NCI-H187 (cell line): ENCODE measurements around the gene MKNK1.

Experiments used
- DNase-seq, 2 experiments: peaks; one replicate each; lab custom pipeline; 2025; lab: John Stamatoyannopoulos, UW

MKNK1 gene

DNA sequence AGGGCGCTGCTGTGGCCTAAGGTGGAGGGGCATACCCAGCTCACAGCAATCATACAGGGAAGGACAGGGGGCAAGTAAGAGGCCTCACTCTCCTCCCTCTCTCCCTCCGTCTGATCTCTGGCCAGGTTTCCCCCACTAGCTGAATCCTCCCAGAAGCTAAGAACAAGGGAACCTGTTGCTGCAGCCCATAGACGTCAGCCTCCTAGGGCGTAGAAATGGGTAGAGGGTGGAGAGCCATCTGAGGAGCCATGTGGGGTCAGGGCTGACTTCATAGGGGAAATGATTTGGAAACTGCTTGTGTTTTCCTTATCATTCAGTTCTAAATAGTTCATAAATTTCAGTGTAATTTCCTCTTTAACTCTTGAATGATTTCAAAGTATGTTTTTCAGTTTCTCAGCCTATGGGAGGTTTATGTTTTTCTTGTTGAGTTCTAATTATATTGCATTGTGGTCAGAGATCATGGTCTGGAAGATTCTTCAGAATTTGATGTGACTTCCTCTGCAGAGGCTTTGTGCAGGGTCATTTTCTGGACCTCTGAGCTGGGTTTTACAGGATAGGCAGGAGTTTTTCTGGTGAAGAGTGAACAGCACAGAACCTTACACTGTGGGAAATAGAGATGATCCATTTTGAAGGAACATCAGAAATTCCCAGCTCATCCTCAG, 14.8 kb upstream of the MKNK1 start:
- no peak for DNase-seq

- DNase-seq: no peak
Observed at GRCh38 chr1:46617833-46618232, 13.8 kb upstream of the MKNK1 start.

- DNase-seq: no peak
Observed at GRCh38 chr1:46617108-46617800, 13.2 kb upstream of the MKNK1 start.

GRCh38 chr1:46616277-46617107, 12.4 kb upstream of the MKNK1 start, which contains the start of gene MOB3C:
TSS of gene MOB3C (minus strand) at chr1:46616811. CDS start at chr1:46613321, 3,490 bp downstream.
- no peak for DNase-seq

GRCh38 chr1:46615735-46616134, 11.7 kb upstream of the MKNK1 start:
- no peak for DNase-seq

DNA sequence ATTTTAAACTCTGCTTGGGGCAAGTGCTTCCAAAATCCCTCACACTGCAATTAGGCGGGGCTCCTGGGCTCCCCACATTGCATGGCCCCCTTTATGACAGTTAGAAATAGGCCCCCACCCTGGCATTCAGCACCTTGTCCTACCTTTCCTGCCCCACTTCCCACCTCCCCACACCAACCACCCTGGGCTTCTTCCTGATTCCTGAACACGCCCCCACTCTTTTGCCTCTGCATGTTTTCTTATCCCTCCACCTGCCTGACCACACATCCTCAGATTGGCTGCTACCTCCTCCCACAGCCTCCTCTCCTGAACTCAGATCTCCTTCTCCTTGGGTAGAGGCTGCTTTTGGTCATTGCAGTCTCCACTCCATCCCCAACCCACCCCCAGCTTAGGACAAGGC, 11.0 kb upstream of the MKNK1 start:
- DNase-seq: no peak

- DNase-seq: no peak
Observed at GRCh38 chr1:46614604-46614984, 10.5 kb upstream of the MKNK1 start.

GRCh38 chr1:46613661-46614603, 9.9 kb upstream of the MKNK1 start:
- DNase-seq: no peak

DNA sequence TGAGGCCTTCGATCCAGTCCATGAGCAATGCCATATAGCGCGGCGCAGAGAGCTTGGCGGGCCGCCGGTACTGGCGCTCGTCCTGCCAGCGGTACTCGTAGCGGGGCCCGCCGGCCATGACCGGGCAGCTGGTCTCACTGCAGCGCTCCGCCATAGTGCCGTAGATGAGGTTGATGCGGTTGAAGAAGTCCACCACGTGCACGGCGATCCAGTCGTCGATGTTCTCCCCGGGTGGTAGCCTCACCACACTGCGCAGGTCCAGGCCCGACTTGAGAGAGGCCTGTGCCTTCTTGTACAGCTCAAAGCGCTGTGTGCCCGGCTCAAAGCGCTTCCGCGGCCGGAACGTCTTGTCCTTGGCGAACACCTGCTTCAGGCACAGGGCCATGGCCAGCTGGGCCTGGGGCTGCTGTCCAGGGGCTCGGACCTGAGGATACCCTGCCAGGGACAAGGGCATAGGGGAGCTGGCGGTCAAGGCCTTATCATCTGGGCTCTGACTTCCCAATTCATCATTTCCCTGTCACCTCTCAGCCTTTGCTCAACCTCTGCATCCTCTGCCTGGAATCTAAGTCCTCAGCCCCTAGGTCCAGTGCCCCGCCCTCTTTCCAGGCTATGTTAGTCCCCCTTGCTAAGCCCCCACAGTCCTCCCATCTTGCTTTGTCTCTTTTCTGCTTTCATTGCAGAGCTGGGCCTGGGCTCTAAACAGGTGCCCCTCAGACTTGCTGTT, 9.0 kb upstream of the MKNK1 start:
- no peak for DNase-seq

- no peak for DNase-seq
Observed at GRCh38 chr1:46611691-46612221, 7.7 kb upstream of the MKNK1 start.

GRCh38 chr1:46607345-46608130, 3.5 kb upstream of the MKNK1 start:
- DNase-seq: no peak

DNA sequence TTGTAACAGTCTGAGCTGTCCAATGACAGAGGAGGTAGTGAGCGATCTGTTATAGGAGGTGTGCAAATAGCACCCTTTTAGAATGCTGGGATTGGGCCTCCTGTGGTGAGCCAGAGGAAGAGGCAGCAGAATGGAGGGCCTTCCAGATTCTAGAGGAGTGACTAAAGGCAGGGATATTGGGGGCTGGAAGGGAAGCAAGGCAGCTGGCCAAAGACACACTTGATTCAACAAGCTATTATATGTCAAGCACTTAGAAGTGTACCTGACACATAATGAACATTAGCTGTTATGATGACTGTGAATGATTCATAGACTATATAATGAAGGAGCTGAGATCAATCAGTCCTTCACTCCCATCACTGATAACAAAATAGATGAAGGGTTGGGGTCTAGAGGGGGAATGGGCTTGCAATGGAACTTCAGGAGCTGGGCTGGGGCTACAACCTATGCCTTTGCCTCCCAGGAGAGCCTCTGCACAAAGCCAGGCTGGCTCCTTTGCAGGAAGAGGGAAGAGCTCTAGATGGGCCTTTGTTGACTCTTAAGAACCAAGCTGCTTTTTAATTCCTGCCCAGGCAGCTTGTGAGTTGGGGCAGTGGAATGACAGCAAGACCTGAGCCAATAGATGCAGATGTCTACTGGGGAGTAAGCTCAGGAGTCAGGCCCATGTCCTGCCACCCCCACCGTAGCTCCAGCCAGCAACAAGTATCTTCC, 2.3 kb upstream of the MKNK1 start:
- DNase-seq: no peak

- no peak for DNase-seq
Observed at GRCh38 chr1:46605232-46605631, 1.2 kb upstream of the MKNK1 start.

- DNase-seq: no peak
Observed at GRCh38 chr1:46603481-46603857, 599 bp downstream of the MKNK1 start.

- no peak for DNase-seq
Observed at GRCh38 chr1:46601257-46602007, 2.6 kb downstream of the MKNK1 start.

DNA sequence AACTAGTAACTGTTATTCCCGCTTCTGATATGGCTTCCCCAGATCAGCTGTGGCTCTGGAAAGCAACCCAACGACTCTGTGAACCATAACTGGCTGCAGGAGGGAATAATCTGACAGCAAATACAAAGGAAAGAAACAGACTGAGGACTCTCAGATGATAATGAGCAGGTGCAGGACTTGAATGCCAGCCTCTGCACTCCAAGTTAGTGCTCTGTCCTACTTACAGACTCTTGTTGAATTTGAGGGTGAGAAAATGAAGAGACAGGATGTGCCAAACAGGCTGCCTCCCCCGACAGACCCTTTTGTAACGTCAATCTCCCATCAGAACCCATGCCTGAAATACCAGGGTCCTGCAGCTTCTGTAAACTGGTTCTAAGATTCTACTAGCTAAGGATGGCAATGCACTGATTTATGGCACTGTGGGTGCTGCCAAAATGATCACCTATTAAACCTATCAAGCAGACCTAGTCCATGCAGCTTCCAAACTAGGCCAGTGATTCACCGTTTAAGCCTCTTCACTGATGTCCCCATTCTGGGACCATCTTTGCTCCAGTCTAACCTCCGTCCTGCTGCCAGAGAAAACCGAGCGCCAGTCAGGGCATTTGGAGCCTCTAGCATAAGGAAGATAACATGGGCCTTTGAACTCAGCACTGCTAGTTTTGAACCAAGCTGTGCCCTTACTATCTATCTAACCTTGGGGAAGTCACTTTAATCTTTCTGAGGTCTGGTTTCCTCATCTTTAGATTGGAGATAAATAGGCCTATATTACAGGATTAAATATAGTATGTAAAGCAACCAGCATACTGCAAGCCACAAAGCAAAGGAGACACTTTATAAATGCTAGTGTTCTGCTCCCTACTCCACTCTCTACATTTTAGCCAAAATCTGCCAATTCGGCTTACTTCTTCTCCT, 4.8 kb downstream of the MKNK1 start:
- DNase-seq: no peak

GRCh38 chr1:46596846-46597245, 7.2 kb downstream of the MKNK1 start:
- no peak for DNase-seq

GRCh38 chr1:46596036-46596435, 8.0 kb downstream of the MKNK1 start:
- no peak for DNase-seq
